HCT116 (cell line): ENCODE measurements around the gene AUTS2.

ENCODE experiments used
- CEBPB ChIP-seq: IDR thresholded peaks from 2 replicates; pipeline ENCODE4 v1.6.1; 2012; ENCODE audit warnings: low read depth
- EGR1 ChIP-seq: IDR thresholded peaks from 2 replicates; pipeline ENCODE4 v1.6.1; 2012; ENCODE audit warnings: low read depth
- ELF1 ChIP-seq: IDR thresholded peaks from 2 replicates; pipeline ENCODE4 v1.6.1; 2012; ENCODE audit warnings: low read depth, borderline replicate concordance
- JUND ChIP-seq: IDR thresholded peaks from 2 replicates; pipeline ENCODE4 v1.6.1; 2012
- POLR2A ChIP-seq: IDR thresholded peaks from 2 replicates; pipeline ENCODE4 v1.7.0; 2011; ENCODE audit warnings: borderline replicate concordance; ENCODE audit not compliant: insufficient read depth, insufficient read length; ENCODE audit errors: extremely low read depth
- POLR2AphosphoS5 ChIP-seq: IDR thresholded peaks from 2 replicates; pipeline ENCODE4 v1.6.1; 2011; ENCODE audit warnings: mild to moderate bottlenecking, low read depth, low read length, moderate library complexity
- RAD21 ChIP-seq: IDR thresholded peaks from 2 replicates; pipeline ENCODE4 v1.6.1; 2012; ENCODE audit warnings: low read depth, mild to moderate bottlenecking
- ZFX ChIP-seq: fragments of 450-650 bp; IDR thresholded peaks from 2 replicates; pipeline ENCODE4 v1.6.1; 2017
- TF ChIP-seq, protein P1 (sequence below), 3 experiments: fragments of 200-600 bp in 1 of 3; sonication (generic) in 1 of 3; IDR thresholded peaks in 2 of 3; conservative IDR thresholded peaks in 1 of 3; 2 replicates each; pipeline ENCODE4 v1.5.1; 2012 to 2017; ENCODE audit warnings: low read depth in 2 of 3, low read length in 2 of 3, antibody characterized with exemption in 1 of 3, borderline replicate concordance in 1 of 3, control low read depth in 1 of 3, mild to moderate bottlenecking in 1 of 3, mixed read lengths in 1 of 3, mixed run types in 1 of 3, moderate library complexity in 1 of 3; ENCODE audit not compliant: insufficient read depth in 1 of 3
- TF ChIP-seq, protein P2 (sequence below): IDR thresholded peaks from 2 replicates; pipeline ENCODE4 v1.6.1; 2011; ENCODE audit warnings: mild to moderate bottlenecking, low read length, moderate library complexity; ENCODE audit not compliant: insufficient replicate concordance; ENCODE audit errors: extremely low read depth
- TF ChIP-seq, protein P3 (sequence below): IDR thresholded peaks from 2 replicates; pipeline ENCODE4 v1.6.1; 2012

DNA sequence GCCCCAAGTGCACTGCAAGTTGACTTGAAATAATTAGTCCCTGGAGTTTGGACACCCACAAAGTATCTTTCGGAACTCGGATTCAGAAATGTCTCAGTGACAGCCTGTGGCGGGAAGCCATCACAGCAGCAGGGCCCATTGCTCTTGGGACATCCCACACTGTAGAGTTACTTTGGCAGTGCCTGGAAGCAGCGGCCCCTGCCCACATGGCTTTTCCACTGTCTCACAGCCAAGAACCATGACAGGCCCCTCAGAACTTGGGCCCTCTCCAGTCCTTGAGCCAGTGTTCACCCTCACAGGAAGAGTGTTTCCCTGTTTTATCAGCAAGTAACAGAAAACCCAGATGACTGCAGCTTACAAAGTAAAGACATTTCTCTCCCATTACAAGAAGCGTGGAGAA is 1056.7 kb downstream of the AUTS2 start:
- TF ChIP-seq EGR1 = no peak
- TF ChIP-seq, protein P1, sequence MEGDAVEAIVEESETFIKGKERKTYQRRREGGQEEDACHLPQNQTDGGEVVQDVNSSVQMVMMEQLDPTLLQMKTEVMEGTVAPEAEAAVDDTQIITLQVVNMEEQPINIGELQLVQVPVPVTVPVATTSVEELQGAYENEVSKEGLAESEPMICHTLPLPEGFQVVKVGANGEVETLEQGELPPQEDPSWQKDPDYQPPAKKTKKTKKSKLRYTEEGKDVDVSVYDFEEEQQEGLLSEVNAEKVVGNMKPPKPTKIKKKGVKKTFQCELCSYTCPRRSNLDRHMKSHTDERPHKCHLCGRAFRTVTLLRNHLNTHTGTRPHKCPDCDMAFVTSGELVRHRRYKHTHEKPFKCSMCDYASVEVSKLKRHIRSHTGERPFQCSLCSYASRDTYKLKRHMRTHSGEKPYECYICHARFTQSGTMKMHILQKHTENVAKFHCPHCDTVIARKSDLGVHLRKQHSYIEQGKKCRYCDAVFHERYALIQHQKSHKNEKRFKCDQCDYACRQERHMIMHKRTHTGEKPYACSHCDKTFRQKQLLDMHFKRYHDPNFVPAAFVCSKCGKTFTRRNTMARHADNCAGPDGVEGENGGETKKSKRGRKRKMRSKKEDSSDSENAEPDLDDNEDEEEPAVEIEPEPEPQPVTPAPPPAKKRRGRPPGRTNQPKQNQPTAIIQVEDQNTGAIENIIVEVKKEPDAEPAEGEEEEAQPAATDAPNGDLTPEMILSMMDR (IDR thresholded peaks at IDR 0.05 in 2 of 3, conservative IDR thresholded peaks at IDR 0.05 in 1 of 3; ENCODE audit: borderline replicate concordance in 1 of 3, insufficient read depth in 1 of 3, low read depth in 2 of 3, low read length in 2 of 3) = no peak
- no peak for TF ChIP-seq RAD21
- TF ChIP-seq, protein P2, sequence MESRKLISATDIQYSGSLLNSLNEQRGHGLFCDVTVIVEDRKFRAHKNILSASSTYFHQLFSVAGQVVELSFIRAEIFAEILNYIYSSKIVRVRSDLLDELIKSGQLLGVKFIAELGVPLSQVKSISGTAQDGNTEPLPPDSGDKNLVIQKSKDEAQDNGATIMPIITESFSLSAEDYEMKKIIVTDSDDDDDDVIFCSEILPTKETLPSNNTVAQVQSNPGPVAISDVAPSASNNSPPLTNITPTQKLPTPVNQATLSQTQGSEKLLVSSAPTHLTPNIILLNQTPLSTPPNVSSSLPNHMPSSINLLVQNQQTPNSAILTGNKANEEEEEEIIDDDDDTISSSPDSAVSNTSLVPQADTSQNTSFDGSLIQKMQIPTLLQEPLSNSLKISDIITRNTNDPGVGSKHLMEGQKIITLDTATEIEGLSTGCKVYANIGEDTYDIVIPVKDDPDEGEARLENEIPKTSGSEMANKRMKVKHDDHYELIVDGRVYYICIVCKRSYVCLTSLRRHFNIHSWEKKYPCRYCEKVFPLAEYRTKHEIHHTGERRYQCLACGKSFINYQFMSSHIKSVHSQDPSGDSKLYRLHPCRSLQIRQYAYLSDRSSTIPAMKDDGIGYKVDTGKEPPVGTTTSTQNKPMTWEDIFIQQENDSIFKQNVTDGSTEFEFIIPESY = no peak
- TF ChIP-seq POLR2AphosphoS5 = no peak
- no peak for TF ChIP-seq JUND
- no peak for TF ChIP-seq ELF1
- TF ChIP-seq, protein P3, sequence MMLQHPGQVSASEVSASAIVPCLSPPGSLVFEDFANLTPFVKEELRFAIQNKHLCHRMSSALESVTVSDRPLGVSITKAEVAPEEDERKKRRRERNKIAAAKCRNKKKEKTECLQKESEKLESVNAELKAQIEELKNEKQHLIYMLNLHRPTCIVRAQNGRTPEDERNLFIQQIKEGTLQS = no peak
- no peak for TF ChIP-seq POLR2A
- no peak for TF ChIP-seq ZFX
- TF ChIP-seq CEBPB = no peak
